NCI-H510A (cell line): ENCODE measurements around the gene UBE2U.

Source experiments
- DNase-seq: peaks from one replicate; lab custom pipeline; 2025; lab: John Stamatoyannopoulos, UW

Gene UBE2U

GRCh38 chr1:64293820-64294219, 90.4 kb downstream of the UBE2U start:
- DNase-seq: no peak

GRCh38 chr1:64295136-64295535, 91.7 kb downstream of the UBE2U start:
- DNase-seq: no peak

DNA sequence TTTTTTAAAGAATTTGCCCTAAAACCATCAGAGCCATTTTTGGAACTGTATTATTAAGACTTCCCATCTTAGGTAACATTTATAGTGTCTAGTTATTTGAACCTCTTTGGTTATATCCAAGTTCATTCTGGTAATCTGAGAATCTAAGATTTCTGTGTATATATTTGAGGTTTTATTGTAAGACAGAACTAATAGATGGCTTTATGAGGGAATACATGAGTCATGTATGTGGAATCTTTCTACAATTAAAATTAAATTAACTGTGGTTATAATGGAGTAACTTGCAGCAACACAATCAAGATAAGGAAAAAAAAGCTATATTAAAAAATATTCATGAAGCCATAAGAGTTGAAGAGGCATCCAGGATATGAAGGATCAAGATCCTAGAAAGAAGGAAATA, 92.1 kb downstream of the UBE2U start:
- DNase-seq: no peak

DNA sequence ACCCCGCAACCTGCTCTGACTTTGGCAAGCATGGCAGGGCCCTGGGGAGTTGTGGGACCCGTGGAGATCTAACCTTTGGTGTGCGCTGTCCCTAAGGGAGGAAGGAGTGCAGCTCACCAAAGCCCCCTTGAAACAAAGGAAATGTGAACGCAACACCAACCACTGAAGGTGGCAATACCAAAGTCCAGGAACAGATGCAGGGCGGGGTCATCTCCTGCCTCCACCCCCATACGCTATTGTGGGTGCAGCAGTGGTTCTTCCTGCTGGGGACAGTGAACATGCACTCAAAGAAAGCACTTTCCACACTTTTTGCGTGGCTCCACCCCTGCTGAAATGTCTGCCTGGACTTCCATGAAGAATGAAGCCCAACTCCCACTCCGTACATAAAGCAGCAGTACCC, 93.0 kb downstream of the UBE2U start:
- DNase-seq: no peak

- no peak for DNase-seq
These were observed 98.8 kb downstream of the UBE2U start for GRCh38 chr1:64302194-64302593.

DNA sequence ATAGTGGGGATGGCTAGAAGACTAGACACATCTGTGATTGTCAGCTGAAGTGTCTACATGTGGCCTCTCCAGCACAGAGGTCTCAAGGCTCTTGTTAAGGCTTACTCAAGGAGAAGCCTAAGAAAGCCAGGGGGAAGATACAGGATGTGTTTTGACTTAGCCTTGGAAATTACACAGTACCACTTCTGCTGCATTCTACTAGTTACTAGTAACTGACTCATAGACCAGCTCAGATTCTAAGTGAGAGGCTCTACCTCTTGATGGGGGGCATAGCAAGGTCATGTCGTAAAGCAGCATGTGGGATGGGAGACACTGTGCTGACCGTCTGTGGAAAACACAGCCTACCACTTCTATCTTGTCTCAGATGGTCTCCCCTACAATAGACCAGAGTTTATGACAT, 99.5 kb downstream of the UBE2U start:
- DNase-seq: no peak

DNA sequence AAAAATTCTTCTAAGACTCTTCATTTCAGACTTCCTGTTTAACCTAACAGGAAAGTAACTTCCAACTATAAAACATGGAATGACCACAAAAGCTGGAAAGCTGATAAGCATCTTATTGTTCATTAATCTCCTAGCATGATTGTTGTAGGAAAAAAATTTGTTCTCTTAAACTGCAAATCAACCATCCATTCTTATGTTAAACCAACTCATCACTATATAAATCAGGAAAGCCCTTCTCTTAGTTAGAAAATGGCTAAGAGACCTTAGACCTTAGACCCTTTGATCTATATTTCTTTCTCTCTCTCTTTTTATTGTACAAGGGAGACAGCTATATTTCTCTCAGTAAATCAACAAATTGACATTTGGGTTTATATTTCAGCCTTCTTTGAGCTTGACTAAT, 101.4 kb downstream of the UBE2U start:
- DNase-seq: no peak

DNA sequence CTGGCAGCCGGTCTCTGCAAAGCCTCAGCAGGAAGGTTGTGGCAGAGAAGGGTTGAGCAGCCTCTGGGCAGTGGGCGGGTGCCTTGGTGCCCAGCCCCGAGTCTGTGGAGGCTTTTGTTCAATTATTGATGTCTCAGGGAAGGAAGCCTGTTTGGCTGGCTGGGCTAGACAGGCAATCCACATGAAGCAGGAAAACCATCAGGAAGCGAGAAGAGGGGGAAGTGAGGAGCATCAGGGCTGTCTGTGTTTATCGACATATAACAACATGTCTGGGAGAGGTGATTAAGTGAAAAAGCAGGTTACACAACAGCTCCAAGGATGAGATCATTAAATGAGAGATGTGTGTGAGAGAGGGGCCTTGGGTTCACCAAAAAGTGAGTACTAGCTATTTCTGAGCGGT, 105.4 kb downstream of the UBE2U start:
- DNase-seq: no peak

DNA sequence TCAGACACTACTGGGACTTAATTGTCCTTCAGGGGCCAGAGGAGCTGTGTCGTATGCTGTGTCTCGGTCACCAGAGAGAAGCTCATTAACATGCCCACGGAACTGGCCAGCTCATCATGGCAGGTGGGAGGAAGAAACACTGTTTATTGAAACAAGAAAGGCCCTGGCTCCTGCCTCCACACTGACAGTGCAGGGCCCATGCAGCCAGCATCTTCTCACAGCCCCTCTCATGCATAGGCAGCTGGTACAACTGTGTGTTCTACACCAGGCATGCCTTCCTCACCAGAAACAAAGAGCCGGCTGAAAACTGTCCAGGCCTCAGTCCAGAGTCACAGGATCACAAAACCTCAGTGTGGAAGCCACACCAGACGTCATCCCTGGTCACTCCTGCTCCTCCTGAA, 106.0 kb downstream of the UBE2U start:
- no peak for DNase-seq

- DNase-seq: no peak
These were observed 107.3 kb downstream of the UBE2U start for GRCh38 chr1:64310760-64311159.

DNA sequence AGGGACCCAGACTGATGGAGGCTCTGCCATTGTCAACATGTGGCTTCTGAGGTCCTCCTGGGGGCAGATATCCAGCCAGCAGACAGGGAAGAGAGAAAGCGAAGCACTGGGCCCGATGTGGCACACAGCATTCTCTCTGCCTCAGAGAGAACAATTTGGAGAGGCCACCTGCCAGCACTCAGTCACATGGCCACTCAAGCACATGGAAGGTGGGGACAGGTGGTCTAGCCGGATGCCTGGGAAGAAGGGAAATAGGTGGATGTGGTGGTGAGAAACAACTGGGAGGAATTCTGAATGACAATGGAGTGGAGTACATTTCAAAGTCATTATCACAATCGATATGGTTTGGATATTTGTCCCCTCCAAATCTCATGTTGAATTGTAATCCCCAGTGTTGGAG, 109.0 kb downstream of the UBE2U start:
- DNase-seq: no peak

GRCh38 chr1:64315402-64315801, 112.0 kb downstream of the UBE2U start:
- DNase-seq: no peak
